Liver (tissue), 9 donors: Measurements from ENCODE around the gene STAT5B. TPM values are rescaled to one million over a fixed set of nuclear protein-coding genes. Genes with fewer than 3 reads are reported as not detected.

Source experiments
- DNase-seq: peaks from one replicate; pipeline ENCODE4 v3.0.0-alpha.2; 2017; ENCODE audit warnings: low spot score
- H3K27ac ChIP-seq, 2 donors: one replicate each; pipeline ENCODE4 v1.7.0; 2013; ENCODE audit warnings: inconsistent platforms in 2 of 2, low read length in 2 of 2, control low read depth in 1 of 2, low read depth in 1 of 2, mild to moderate bottlenecking in 1 of 2
- H3K27me3 ChIP-seq, 4 donors: one replicate each; pipeline versions ENCODE4 v1.6.1 to v1.7.0; 2013; ENCODE audit warnings: low read length in 3 of 4, inconsistent platforms in 1 of 4, mild to moderate bottlenecking in 1 of 4, moderate library complexity in 1 of 4; ENCODE audit not compliant: control insufficient read depth in 4 of 4, insufficient read depth in 4 of 4
- H3K36me3 ChIP-seq, 4 donors: one replicate each; pipeline versions ENCODE4 v1.6.1 to v1.7.0; 2013; ENCODE audit warnings: low read length in 3 of 4, mild to moderate bottlenecking in 3 of 4, low read depth in 1 of 4, moderate library complexity in 1 of 4; ENCODE audit not compliant: control insufficient read depth in 4 of 4, insufficient read depth in 3 of 4
- H3K4me1 ChIP-seq, 4 donors: one replicate each; pipeline versions ENCODE4 v1.6.1 to v1.7.0; 2013; ENCODE audit warnings: low read length in 3 of 4, mild to moderate bottlenecking in 3 of 4, moderate library complexity in 1 of 4; ENCODE audit not compliant: control insufficient read depth in 4 of 4, insufficient read depth in 4 of 4
- H3K4me3 ChIP-seq, 3 donors: one replicate each; pipeline versions ENCODE4 v1.6.1 to v1.7.0; 2013; ENCODE audit warnings: low read length in 3 of 3, control low read depth in 1 of 3, low read depth in 1 of 3, mild to moderate bottlenecking in 1 of 3
- H3K9ac ChIP-seq, 2 donors: one replicate each; pipeline ENCODE4 v1.7.0; 2013; ENCODE audit warnings: low read length in 2 of 2, mild to moderate bottlenecking in 2 of 2, moderate library complexity in 2 of 2, control low read depth in 1 of 2, low read depth in 1 of 2
- H3K9me3 ChIP-seq, 4 donors: one replicate each; pipeline versions ENCODE4 v1.6.1 to v1.7.0; 2013; ENCODE audit warnings: low read length in 3 of 4; ENCODE audit not compliant: control insufficient read depth in 4 of 4
- ATF3 ChIP-seq: IDR thresholded peaks from 2 replicates; pipeline ENCODE4 v1.6.1; 2016; ENCODE audit warnings: antibody characterized with exemption
- CTCF ChIP-seq: fragments of 150-350 bp; IDR thresholded peaks from 2 replicates; pipeline ENCODE4 v1.5.1; 2017; ENCODE audit warnings: improper control_type of control experiment, low read depth, low read length; ENCODE audit not compliant: missing input control
- FOXA1 ChIP-seq: IDR thresholded peaks from 2 replicates; pipeline ENCODE4 v1.6.1; 2016; ENCODE audit warnings: antibody characterized with exemption
- GABPA ChIP-seq, 2 donors: IDR thresholded peaks in 1 of 2; conservative IDR thresholded peaks in 1 of 2; 2 replicates each; pipeline ENCODE4 v1.6.1; 2016; ENCODE audit warnings: antibody characterized with exemption in 2 of 2, mild to moderate bottlenecking in 1 of 2, moderate library complexity in 1 of 2
- HNF4G ChIP-seq: IDR thresholded peaks from 2 replicates; pipeline ENCODE4 v1.6.1; 2016; ENCODE audit warnings: antibody characterized with exemption
- MAX ChIP-seq: IDR thresholded peaks from 2 replicates; pipeline ENCODE4 v1.6.1; 2016; ENCODE audit warnings: antibody characterized with exemption
- NR2F2 ChIP-seq: IDR thresholded peaks from 2 replicates; pipeline ENCODE4 v1.6.1; 2016; ENCODE audit warnings: antibody characterized with exemption
- RAD21 ChIP-seq, 2 donors: IDR thresholded peaks; 2 replicates each; pipeline ENCODE4 v1.6.1; 2016; ENCODE audit warnings: antibody characterized with exemption in 2 of 2, mild to moderate bottlenecking in 2 of 2
- REST ChIP-seq: IDR thresholded peaks from 2 replicates; pipeline ENCODE4 v1.6.1; 2016; ENCODE audit warnings: antibody characterized with exemption, mild to moderate bottlenecking
- RXRA ChIP-seq, 2 donors: IDR thresholded peaks; 2 replicates each; pipeline ENCODE4 v1.6.1; 2017 to 2018; ENCODE audit warnings: antibody characterized with exemption in 2 of 2, mild to moderate bottlenecking in 1 of 2
- SP1 ChIP-seq: IDR thresholded peaks from 2 replicates; pipeline ENCODE4 v1.6.1; 2018; ENCODE audit warnings: antibody characterized with exemption, mild to moderate bottlenecking
- YY1 ChIP-seq: IDR thresholded peaks from 2 replicates; pipeline ENCODE4 v1.6.1; 2016; ENCODE audit warnings: antibody characterized with exemption, mild to moderate bottlenecking
- ZBTB33 ChIP-seq: IDR thresholded peaks from 2 replicates; pipeline ENCODE4 v1.6.1; 2016; ENCODE audit warnings: antibody characterized with exemption
- WGBS: extraction: QIAGEN DNeasy Blood & Tissue Kit; methylation state at CpG from one replicate; pipeline ENCODE4 v1.1.7; 2013; 5-methylcytosine and 5-hydroxymethylcytosine counted together
- polyA plus RNA-seq, 2 donors: library from polyadenylated mRNA; stranded (reverse) in 1 of 2; unstranded in 1 of 2; fragments of 200-250 nt in 1 of 2; fragments of >200 nt in 1 of 2; fragmentation: Nextera tagmentation in 1 of 2; extraction: Ambion mirVana in 1 of 2; gene quantifications; one replicate each; pipeline versions ENCODE4 v1.2.1 to v1.2.3, GENCODE V29; 2013 to 2015
- total RNA-seq, 2 donors: library from RNA; depleted of rRNA; stranded (reverse); fragments of >200 nt; gene quantifications; one replicate each; pipeline ENCODE4 v1.2.3, GENCODE V29; 2014
- donor health status: healthy.
- donor health status: healthy.
- donor health status: healthy.
- donor health status: healthy.
- donor health status: healthy.

STAT5B gene
- total and polyA plus RNA-seq, 4 donors: 6.7 to 33.9 (median 21.6) TPM

- H3K9me3 ChIP-seq: no peaks in the 10 kb centered on the region
- 87% methylated on average over 11 of the region's 11 CpGs for WGBS
- H3K36me3 ChIP-seq: no peaks in the 10 kb centered on the region
- H3K4me1 ChIP-seq: peaks cover 4 to 13% (median 6%) of the 10 kb centered on the region in 4 donors
- H3K27me3 ChIP-seq: no peaks in the 10 kb centered on the region
- DNase-seq: no peak
- no peak overlapping the region for H3K9ac ChIP-seq
- TF ChIP-seq YY1: no peak
- TF ChIP-seq REST: no peak
- TF ChIP-seq RAD21 (IDR thresholded peaks at IDR 0.05): no peak
- no peak for TF ChIP-seq ZBTB33
- no peak for TF ChIP-seq SP1
- no peak for TF ChIP-seq MAX
- no peak for TF ChIP-seq CTCF
- no peak for TF ChIP-seq RXRA (IDR thresholded peaks at IDR 0.05)
- no peak overlapping the region for H3K27ac ChIP-seq
- no peak overlapping the region for H3K4me3 ChIP-seq
These were observed 86.6 kb downstream of the STAT5B start for GRCh38 chr17:42189651-42189965.

GRCh38 chr17:42188749-42189650, 87.2 kb downstream of the STAT5B start:
- Histone ChIP-seq H3K4me3 (no peak overlapping the region), H3K27ac (no peak overlapping the region), H3K27me3 (no peaks in the 10 kb centered on the region), H3K36me3 (no peaks in the 10 kb centered on the region), H3K4me1 (peaks cover 4 to 19% (median 10%) of the 10 kb centered on the region in 4 donors), H3K9ac (no peak overlapping the region), H3K9me3 (no peaks in the 10 kb centered on the region)
- 85% methylated on average over 19 of the region's 19 CpGs for WGBS
- TF ChIP-seq CTCF (no peak), HNF4G (no peak), NR2F2 (no peak), YY1 (no peak), ATF3 (no peak), RXRA (IDR thresholded peaks at IDR 0.05) (no peak), MAX (no peak), REST (no peak), FOXA1 (no peak), GABPA (IDR thresholded peaks at IDR 0.05 in 1 of 2, conservative IDR thresholded peaks at IDR 0.05 in 1 of 2) (no peak)
- no peak for DNase-seq
